Progenitor cell of endocrine pancreas (in vitro differentiated cells): ENCODE results near the gene JAML. TPM values are rescaled to one million over a fixed set of nuclear protein-coding genes. Genes with fewer than 3 reads are reported as not detected.

Experiments used
- DNase-seq: peaks from one replicate; pipeline ENCODE4 v3.0.0; 2021; ENCODE audit warnings: low spot score; ENCODE audit not compliant: unreplicated experiment
- H3K27ac Mint-ChIP-seq: 2 replicates; pipeline ENCODE4 v1.8.0; 2021; ENCODE audit warnings: mild to moderate bottlenecking, moderate library complexity, mixed read lengths
- H3K27me3 Mint-ChIP-seq: 2 replicates; pipeline ENCODE4 v1.8.0; 2021; ENCODE audit warnings: mixed read lengths
- H3K36me3 Mint-ChIP-seq: 2 replicates; pipeline ENCODE4 v1.8.0; 2022; ENCODE audit warnings: mixed read lengths; ENCODE audit not compliant: insufficient read depth
- H3K4me1 Mint-ChIP-seq: 2 replicates; pipeline ENCODE4 v1.8.0; 2021; ENCODE audit warnings: low read depth, mixed read lengths
- H3K4me3 Mint-ChIP-seq: 2 replicates; pipeline ENCODE4 v1.8.0; 2021; ENCODE audit warnings: low read depth, mild to moderate bottlenecking, moderate library complexity, mixed read lengths
- H3K9me3 Mint-ChIP-seq: 2 replicates; pipeline ENCODE4 v1.8.0; 2021; ENCODE audit warnings: low read depth, mixed read lengths
- total RNA-seq: library from RNA; stranded (reverse); gene quantifications from 2 replicates; pipeline ENCODE4 v1.2.1, GENCODE V29; 2021
- TF ChIP-seq, protein P1 (sequence below): fragments of 200-600 bp; sonication (generic); IDR thresholded peaks from one replicate; pipeline ENCODE4 v1.5.0; 2021; ENCODE audit warnings: antibody characterized with exemption, mild to moderate bottlenecking; ENCODE audit not compliant: unreplicated experiment

Gene JAML
- total RNA-seq, 1 donor from 2014 or later = 0.22 TPM

DNA sequence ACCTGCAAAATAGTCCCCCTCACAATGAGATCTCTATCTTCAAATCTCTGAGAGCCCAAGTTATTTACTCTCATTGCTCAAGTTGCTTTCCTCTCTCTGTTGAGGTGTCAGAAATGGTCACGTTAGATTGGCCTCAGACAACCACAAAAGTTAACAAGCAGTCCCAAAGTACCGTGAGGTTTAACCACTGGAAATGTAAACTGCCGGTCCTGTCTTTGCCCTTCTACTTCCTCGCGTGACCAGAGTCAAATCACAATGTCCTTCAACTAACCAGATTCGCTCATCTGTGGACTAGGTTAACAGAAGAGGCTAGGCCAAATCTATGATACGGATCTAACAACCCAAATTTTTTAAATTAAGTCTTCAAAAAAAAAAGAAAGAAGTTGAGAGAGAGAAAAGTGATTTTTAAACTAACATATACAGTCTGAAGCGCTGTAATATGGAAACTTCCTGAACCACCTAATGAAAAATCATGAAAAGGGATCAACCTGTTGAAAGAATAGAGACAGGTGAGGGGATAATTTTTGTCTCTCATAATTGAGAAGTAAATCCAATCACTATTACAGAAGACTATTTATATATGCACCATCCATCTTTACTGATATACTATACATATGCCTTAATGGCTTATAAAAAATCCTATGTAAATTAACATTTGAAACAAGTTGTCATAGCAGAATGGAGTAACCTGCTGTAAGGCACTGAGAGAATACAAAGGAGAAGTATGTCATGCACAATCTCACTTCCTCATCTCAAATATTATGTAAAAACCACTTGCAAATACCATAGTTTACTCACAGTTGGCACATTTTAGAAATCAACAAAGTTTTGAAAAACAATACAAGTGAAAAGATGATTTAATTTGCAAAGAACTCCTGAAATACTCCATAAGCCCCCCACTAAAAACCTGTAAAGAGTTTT is 3.3 kb upstream of the JAML start:
- peaks cover 6% of the 10 kb centered on the region for H3K36me3 Mint-ChIP-seq
- DNase-seq = no peak
- no peak overlapping the region for H3K27ac Mint-ChIP-seq
- TF ChIP-seq, protein P1, sequence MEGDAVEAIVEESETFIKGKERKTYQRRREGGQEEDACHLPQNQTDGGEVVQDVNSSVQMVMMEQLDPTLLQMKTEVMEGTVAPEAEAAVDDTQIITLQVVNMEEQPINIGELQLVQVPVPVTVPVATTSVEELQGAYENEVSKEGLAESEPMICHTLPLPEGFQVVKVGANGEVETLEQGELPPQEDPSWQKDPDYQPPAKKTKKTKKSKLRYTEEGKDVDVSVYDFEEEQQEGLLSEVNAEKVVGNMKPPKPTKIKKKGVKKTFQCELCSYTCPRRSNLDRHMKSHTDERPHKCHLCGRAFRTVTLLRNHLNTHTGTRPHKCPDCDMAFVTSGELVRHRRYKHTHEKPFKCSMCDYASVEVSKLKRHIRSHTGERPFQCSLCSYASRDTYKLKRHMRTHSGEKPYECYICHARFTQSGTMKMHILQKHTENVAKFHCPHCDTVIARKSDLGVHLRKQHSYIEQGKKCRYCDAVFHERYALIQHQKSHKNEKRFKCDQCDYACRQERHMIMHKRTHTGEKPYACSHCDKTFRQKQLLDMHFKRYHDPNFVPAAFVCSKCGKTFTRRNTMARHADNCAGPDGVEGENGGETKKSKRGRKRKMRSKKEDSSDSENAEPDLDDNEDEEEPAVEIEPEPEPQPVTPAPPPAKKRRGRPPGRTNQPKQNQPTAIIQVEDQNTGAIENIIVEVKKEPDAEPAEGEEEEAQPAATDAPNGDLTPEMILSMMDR = no peak
- H3K4me3 Mint-ChIP-seq = no peak overlapping the region
- no peaks in the 10 kb centered on the region for H3K4me1 Mint-ChIP-seq
- no peaks in the 10 kb centered on the region for H3K27me3 Mint-ChIP-seq
- no peaks in the 10 kb centered on the region for H3K9me3 Mint-ChIP-seq

DNA sequence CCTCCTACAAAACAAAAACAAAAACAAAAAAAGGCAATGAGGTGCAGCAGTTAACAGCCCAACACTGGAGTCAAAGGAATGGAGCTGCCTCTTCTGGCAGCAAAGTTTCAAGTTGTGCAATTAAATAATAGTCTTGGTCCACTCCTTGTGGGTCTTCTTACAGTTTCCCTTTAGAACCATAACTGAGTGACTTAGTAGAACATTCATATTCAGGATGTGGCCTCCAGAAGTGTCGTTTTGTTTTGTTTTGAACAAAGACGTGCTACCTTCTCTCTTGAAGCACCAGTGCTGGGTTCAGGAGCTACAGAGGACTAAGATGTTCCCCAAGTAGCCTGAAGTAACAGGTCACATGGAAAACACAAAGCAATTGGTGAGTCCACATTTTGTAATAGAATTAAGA is 2.0 kb upstream of the JAML start:
- no peak for DNase-seq
- Mint-ChIP-seq H3K27ac (no peak overlapping the region), H3K36me3 (peaks cover 4% of the 10 kb centered on the region)

DNA sequence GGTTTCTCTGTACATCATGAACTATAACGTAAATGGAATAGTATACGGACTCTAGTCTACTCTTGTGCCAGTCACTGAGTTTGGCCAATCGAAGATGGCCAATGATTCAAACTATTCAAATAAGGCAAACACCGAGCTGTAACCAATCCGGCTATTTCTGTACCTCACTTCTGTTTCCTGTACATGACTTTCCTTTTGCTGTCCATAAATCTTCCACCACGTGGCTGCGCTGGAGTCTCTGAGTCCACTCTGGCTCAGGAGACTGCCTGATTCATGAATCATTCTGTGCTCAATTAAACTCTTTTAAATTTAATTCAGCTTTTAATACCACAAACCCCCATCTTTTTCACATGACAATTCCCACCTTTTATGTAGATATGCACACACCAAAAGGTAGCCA is 1.5 kb upstream of the JAML start:
- Mint-ChIP-seq H3K27ac (no peak overlapping the region), H3K9me3 (no peaks in the 10 kb centered on the region), H3K27me3 (no peaks in the 10 kb centered on the region), H3K4me1 (no peaks in the 10 kb centered on the region), H3K4me3 (no peak overlapping the region), H3K36me3 (peaks cover 4% of the 10 kb centered on the region)
- DNase-seq = no peak
- TF ChIP-seq, protein P1 = no peak

More for the DNA sequence above, 2.0 kb upstream of the JAML start:
- H3K27me3 Mint-ChIP-seq = no peaks in the 10 kb centered on the region
- no peak overlapping the region for H3K4me3 Mint-ChIP-seq
- no peaks in the 10 kb centered on the region for H3K4me1 Mint-ChIP-seq
- H3K9me3 Mint-ChIP-seq = no peaks in the 10 kb centered on the region
- TF ChIP-seq, protein P1 = no peak

DNA sequence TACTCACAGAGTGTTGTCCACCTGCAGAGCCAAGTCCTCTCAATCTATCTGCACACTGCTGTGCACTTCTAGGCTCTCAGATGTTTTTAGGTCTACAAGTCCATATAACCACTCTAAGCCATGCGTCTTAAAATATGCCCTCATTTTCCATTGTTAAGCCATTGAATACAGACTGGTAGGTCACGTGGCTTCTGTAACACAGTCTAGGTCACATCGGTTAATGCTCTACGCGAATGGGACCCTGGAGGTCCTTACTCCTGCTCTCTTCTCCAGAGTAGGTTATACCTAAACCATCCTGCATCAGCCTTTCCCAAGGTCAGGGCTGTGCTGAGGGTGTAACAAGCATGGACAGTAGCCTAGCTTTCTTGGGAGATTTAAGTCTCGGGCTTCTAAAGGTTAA is 819 bp downstream of the JAML start:
- TF ChIP-seq, protein P1 = no peak
- no peak for DNase-seq
- no peaks in the 10 kb centered on the region for H3K27me3 Mint-ChIP-seq
- peaks cover 4% of the 10 kb centered on the region for H3K4me1 Mint-ChIP-seq
- H3K36me3 Mint-ChIP-seq = no peaks in the 10 kb centered on the region
- no peaks in the 10 kb centered on the region for H3K9me3 Mint-ChIP-seq
- H3K27ac Mint-ChIP-seq = no peak overlapping the region
- H3K4me3 Mint-ChIP-seq = no peak overlapping the region

DNA sequence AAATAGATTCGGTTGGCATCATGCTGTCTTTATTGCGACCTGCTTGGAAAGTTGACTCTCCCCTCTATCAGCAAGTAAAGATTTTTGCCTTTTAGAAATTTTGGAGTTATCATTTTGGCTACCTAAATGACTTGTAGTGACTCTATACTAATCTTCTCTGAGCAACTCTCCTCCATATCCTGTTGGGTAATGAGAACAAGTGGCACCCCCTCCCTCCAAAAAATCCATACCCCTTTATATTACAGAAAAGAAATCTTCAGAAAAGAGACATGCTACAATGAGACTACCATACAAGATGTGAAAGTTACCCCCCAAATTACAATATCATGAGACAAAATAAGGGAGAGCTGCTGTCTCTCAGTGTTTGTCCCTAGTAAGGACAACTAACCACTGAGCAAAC is 1.2 kb downstream of the JAML start:
- Mint-ChIP-seq H3K27me3 (no peaks in the 10 kb centered on the region), H3K27ac (no peak overlapping the region), H3K4me1 (peaks cover 4% of the 10 kb centered on the region), H3K4me3 (no peak overlapping the region), H3K9me3 (no peaks in the 10 kb centered on the region), H3K36me3 (no peaks in the 10 kb centered on the region)
- TF ChIP-seq, protein P1 = no peak
- DNase-seq = no peak
